Mammary epithelial cell (primary cell): Measurements from ENCODE around the gene ST6GALNAC3.

Experiments used
- CTCF ChIP-seq, 2 donors: IDR thresholded peaks in 1 of 2; conservative IDR thresholded peaks in 1 of 2; 2 replicates each; pipeline ENCODE4 v1.5.1; 2011 to 2012; ENCODE audit warnings: inconsistent platforms in 2 of 2, low read length in 2 of 2, mild to moderate bottlenecking in 2 of 2, control low read depth in 1 of 2, low read depth in 1 of 2; ENCODE audit not compliant: insufficient read depth in 1 of 2; ENCODE audit errors: extremely low read depth in 1 of 2
- EZH2 ChIP-seq: IDR thresholded peaks from 2 replicates; pipeline ENCODE4 v1.6.1; 2012; ENCODE audit warnings: low read length, inconsistent platforms, borderline replicate concordance

GRCh38 chr1:76388261-76388660 lies 313.7 kb downstream of the ST6GALNAC3 start:
- TF ChIP-seq CTCF (conservative IDR thresholded peaks at IDR 0.05 in 1 of 2, IDR thresholded peaks at IDR 0.05 in 1 of 2; ENCODE audit: extremely low read depth in 1 of 2, insufficient read depth in 1 of 2, low read depth in 1 of 2, low read length in 2 of 2) (no peak), EZH2 (no peak)
